Activated naive CD8-positive, alpha-beta T cell (primary cell): Measurements from ENCODE around the gene FOSB.
A peak's percentile ranks its signal among the peaks of the same experiment; 100 is the strongest.

ENCODE experiments used
- H3K27ac Mint-ChIP-seq: one replicate; pipeline ENCODE4 v1.8.0; 2021; ENCODE audit warnings: mixed read lengths
- H3K27me3 Mint-ChIP-seq: one replicate; pipeline ENCODE4 v1.8.0; 2021; ENCODE audit warnings: mixed read lengths
- H3K36me3 Mint-ChIP-seq: one replicate; pipeline ENCODE4 v1.8.0; 2021; ENCODE audit warnings: mixed read lengths
- H3K4me1 Mint-ChIP-seq: one replicate; pipeline ENCODE4 v1.8.0; 2021; ENCODE audit warnings: low read depth, mixed read lengths
- H3K4me3 Mint-ChIP-seq: one replicate; pipeline ENCODE4 v1.8.0; 2021; ENCODE audit warnings: mild to moderate bottlenecking, mixed read lengths
- H3K9me3 Mint-ChIP-seq: one replicate; pipeline ENCODE4 v1.8.0; 2021; ENCODE audit warnings: low read depth, mixed read lengths

The FOSB gene

DNA sequence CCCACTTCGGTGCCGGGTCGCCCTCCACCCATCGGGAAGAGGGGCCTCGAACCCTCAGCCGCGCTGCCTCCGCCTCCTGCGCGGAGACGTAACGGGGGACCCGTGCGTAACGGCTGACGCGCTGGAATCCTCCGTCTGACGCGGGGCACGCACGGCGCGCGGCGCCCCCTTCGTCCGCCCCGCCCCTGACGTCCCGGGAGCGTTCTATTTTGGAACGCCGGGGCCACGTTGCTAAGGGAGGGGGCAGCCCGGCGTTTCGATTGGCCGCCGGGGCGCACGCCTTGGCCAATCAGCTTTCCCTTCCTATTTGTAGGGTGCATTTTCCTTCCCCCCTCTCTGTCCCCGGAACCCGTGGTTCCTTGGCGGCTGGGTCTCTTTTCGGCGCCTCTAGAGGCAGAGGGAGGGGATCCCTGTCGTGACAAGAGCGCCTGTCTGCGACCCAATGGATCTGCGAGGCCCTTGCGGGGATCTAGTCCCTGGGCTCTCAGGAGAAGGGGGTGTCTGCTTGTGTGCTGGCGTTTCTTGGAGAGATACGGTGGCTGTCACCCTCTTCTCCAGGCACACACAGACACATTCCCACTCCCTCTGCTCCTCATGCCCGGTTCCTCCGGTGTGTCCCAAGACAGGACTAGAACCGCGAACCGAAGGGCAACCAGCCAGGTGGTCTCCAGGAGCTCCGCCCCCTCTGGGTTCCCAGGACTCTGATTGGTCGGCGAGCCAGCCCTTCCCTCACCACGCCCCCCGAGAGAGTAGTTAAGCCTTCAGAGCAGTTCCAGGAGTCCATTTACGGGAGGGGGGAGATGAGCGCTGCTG is 1.5 kb downstream of the FOSB start:
- Mint-ChIP-seq H3K9me3 (no peaks in the 10 kb centered on the region), H3K4me1 (peaks cover 36% of the 10 kb centered on the region), H3K27ac (peak overlapping the region; percentile 91), H3K4me3 (peak overlapping the region; percentile 90), H3K36me3 (peaks cover 7% of the 10 kb centered on the region), H3K27me3 (no peaks in the 10 kb centered on the region)

DNA sequence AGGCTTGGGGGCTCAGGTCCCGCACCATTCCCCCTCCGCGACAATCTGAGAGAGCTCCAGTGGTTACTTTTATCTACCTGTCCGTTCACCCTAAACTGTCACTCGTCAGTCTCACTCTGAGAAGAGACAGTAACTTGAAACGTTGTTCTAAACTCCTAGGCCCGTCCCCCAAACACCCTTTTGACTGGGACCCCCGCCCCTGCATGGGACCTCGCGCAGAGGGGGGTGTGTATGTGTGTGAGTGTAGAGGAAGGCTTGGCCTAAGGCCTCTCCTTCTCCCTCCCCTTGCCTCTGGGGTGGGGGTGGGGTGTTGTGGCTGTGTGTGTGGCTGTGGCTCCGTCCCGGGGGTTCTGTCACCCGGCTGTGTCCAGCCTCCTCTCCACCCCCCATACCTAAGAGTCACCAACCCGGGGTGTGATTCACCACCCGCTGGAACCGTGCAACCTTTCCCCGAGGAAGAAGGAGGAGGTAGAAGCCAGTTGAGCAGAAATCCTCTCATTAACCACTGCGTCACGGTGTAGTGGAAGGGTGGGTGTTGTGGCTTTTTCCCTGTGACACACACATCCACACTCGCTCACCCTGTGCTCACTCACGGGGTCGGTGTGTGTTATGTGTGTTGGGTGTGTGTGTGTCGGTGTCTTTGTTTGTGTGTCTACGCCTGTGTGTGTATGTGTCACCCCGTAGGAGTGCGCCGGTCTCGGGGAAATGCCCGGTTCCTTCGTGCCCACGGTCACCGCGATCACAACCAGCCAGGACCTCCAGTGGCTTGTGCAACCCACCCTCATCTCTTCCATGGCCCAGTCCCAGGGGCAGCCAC is 2.4 kb downstream of the FOSB start:
- H3K4me1 Mint-ChIP-seq: peaks cover 41% of the 10 kb centered on the region
- no peaks in the 10 kb centered on the region for H3K9me3 Mint-ChIP-seq
- H3K27ac Mint-ChIP-seq: peak overlapping the region; percentile 50
- peak overlapping the region; percentile 90 for H3K4me3 Mint-ChIP-seq
- peaks cover 7% of the 10 kb centered on the region for H3K36me3 Mint-ChIP-seq
- no peaks in the 10 kb centered on the region for H3K27me3 Mint-ChIP-seq

DNA sequence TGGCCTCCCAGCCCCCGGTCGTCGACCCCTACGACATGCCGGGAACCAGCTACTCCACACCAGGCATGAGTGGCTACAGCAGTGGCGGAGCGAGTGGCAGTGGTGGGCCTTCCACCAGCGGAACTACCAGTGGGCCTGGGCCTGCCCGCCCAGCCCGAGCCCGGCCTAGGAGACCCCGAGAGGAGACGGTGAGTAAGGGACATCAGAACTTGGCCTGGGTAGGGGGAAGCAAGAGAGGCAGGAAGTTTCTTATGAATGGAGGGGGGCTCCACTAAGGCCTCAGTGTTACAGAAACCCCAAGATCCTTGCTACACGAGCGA is 2.9 kb downstream of the FOSB start:
- no peak overlapping the region for H3K27ac Mint-ChIP-seq
- no peaks in the 10 kb centered on the region for H3K9me3 Mint-ChIP-seq
- H3K4me3 Mint-ChIP-seq: peak overlapping the region; percentile 90
- peaks cover 41% of the 10 kb centered on the region for H3K4me1 Mint-ChIP-seq
- H3K27me3 Mint-ChIP-seq: no peaks in the 10 kb centered on the region
- H3K36me3 Mint-ChIP-seq: peaks cover 7% of the 10 kb centered on the region

DNA sequence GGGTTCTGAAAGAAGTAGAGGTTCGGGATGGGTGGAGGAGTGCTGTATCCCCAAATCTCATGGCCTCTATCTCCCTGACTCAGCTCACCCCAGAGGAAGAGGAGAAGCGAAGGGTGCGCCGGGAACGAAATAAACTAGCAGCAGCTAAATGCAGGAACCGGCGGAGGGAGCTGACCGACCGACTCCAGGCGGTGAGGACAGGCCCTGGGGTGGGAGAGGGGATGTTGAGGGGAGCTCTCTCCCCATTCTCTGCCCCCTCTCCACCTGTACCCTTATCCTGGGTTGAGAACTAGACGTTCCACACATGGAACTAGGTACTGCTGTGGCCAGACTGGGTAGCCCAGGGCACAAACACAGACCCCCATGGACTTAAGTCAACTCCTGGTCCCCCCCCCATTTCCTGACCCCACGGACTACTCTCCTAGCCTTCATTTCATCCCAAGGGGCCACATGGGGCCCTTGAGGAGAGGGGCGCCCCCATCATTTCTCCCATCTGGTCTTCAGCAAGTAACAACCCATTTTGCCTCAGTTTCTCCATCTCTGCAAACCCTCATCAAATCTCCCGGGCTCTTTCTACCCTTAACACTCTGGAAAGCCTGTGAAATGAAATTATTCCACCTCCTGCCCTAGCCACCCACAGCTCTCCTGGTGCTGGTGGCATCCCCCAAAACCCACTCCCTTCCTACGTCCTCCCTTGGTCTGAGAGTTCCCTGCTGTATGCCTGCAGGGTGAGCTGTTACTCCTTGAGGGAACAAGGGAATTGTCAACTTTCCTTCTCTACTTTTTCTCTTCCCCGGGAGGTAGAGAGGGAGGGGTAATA is 3.5 kb downstream of the FOSB start:
- H3K4me3 Mint-ChIP-seq: peak overlapping the region; percentile 90
- peaks cover 42% of the 10 kb centered on the region for H3K4me1 Mint-ChIP-seq
- peaks cover 7% of the 10 kb centered on the region for H3K36me3 Mint-ChIP-seq
- no peak overlapping the region for H3K27ac Mint-ChIP-seq
- H3K27me3 Mint-ChIP-seq: no peaks in the 10 kb centered on the region
- H3K9me3 Mint-ChIP-seq: no peaks in the 10 kb centered on the region

DNA sequence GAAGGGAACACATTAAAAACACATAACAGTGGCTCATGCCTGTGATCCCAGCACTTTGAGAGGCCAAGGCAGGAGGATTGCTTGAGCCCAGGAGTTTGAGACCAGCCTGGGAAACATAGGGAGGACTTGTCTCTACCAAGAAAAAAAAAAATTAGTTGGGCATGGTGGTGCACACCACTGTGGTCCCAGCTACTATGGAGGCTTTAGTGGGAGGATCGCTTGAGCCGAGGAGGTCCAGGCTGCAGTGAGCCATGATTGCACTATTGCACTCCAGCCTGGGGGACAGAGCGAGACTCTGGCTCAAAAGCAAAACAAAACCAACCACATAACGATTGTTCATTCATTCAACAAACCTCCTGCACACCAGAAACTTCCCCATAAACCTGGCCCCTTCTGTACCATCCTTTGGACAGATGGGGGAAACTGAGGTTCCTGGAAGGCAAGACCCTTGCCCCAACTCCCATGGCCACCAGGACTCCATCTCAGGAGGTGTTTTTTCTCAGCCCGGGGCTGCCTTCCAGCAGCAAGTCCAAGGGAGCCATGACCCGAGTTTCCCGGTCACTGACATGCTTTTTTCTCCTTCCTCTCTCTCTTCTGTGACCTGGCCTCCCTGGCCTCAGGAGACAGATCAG is 4.3 kb downstream of the FOSB start:
- Mint-ChIP-seq H3K36me3 (peaks cover 7% of the 10 kb centered on the region), H3K4me1 (peaks cover 44% of the 10 kb centered on the region), H3K27me3 (no peaks in the 10 kb centered on the region), H3K4me3 (peak overlapping the region; percentile 61), H3K9me3 (no peaks in the 10 kb centered on the region), H3K27ac (no peak overlapping the region)

DNA sequence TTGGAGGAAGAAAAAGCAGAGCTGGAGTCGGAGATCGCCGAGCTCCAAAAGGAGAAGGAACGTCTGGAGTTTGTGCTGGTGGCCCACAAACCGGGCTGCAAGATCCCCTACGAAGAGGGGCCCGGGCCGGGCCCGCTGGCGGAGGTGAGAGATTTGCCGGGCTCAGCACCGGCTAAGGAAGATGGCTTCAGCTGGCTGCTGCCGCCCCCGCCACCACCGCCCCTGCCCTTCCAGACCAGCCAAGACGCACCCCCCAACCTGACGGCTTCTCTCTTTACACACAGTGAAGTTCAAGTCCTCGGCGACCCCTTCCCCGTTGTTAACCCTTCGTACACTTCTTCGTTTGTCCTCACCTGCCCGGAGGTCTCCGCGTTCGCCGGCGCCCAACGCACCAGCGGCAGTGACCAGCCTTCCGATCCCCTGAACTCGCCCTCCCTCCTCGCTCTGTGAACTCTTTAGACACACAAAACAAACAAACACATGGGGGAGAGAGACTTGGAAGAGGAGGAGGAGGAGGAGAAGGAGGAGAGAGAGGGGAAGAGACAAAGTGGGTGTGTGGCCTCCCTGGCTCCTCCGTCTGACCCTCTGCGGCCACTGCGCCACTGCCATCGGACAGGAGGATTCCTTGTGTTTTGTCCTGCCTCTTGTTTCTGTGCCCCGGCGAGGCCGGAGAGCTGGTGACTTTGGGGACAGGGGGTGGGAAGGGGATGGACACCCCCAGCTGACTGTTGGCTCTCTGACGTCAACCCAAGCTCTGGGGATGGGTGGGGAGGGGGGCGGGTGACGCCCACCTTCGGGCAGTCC is 5.0 kb downstream of the FOSB start:
- H3K27me3 Mint-ChIP-seq: no peaks in the 10 kb centered on the region

DNA sequence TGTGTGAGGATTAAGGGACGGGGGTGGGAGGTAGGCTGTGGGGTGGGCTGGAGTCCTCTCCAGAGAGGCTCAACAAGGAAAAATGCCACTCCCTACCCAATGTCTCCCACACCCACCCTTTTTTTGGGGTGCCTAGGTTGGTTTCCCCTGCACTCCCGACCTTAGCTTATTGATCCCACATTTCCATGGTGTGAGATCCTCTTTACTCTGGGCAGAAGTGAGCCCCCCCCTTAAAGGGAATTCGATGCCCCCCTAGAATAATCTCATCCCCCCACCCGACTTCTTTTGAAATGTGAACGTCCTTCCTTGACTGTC is 5.5 kb downstream of the FOSB start:
- Mint-ChIP-seq H3K4me3 (no peak overlapping the region), H3K27ac (no peak overlapping the region), H3K27me3 (no peaks in the 10 kb centered on the region), H3K36me3 (peaks cover 7% of the 10 kb centered on the region), H3K4me1 (peaks cover 50% of the 10 kb centered on the region), H3K9me3 (no peaks in the 10 kb centered on the region)

More for the DNA sequence above, 5.0 kb downstream of the FOSB start:
- peaks cover 47% of the 10 kb centered on the region for H3K4me1 Mint-ChIP-seq
- H3K36me3 Mint-ChIP-seq: peaks cover 7% of the 10 kb centered on the region
- H3K4me3 Mint-ChIP-seq: peak overlapping the region; percentile 61
- H3K27ac Mint-ChIP-seq: peak overlapping the region; percentile 61
- no peaks in the 10 kb centered on the region for H3K9me3 Mint-ChIP-seq

DNA sequence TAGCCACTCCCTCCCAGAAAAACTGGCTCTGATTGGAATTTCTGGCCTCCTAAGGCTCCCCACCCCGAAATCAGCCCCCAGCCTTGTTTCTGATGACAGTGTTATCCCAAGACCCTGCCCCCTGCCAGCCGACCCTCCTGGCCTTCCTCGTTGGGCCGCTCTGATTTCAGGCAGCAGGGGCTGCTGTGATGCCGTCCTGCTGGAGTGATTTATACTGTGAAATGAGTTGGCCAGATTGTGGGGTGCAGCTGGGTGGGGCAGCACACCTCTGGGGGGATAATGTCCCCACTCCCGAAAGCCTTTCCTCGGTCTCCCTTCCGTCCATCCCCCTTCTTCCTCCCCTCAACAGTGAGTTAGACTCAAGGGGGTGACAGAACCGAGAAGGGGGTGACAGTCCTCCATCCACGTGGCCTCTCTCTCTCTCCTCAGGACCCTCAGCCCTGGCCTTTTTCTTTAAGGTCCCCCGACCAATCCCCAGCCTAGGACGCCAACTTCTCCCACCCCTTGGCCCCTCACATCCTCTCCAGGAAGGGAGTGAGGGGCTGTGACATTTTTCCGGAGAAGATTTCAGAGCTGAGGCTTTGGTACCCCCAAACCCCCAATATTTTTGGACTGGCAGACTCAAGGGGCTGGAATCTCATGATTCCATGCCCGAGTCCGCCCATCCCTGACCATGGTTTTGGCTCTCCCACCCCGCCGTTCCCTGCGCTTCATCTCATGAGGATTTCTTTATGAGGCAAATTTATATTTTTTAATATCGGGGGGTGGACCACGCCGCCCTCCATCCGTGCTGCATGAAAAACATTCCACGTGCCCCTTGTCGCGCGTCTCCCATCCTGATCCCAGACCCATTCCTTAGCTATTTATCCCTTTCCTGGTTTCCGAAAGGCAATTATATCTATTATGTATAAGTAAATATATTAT is 6.1 kb downstream of the FOSB start:
- peaks cover 7% of the 10 kb centered on the region for H3K36me3 Mint-ChIP-seq
- H3K27ac Mint-ChIP-seq: no peak overlapping the region
- no peaks in the 10 kb centered on the region for H3K27me3 Mint-ChIP-seq
- H3K4me1 Mint-ChIP-seq: peaks cover 54% of the 10 kb centered on the region
- H3K4me3 Mint-ChIP-seq: no peak overlapping the region
- no peaks in the 10 kb centered on the region for H3K9me3 Mint-ChIP-seq

DNA sequence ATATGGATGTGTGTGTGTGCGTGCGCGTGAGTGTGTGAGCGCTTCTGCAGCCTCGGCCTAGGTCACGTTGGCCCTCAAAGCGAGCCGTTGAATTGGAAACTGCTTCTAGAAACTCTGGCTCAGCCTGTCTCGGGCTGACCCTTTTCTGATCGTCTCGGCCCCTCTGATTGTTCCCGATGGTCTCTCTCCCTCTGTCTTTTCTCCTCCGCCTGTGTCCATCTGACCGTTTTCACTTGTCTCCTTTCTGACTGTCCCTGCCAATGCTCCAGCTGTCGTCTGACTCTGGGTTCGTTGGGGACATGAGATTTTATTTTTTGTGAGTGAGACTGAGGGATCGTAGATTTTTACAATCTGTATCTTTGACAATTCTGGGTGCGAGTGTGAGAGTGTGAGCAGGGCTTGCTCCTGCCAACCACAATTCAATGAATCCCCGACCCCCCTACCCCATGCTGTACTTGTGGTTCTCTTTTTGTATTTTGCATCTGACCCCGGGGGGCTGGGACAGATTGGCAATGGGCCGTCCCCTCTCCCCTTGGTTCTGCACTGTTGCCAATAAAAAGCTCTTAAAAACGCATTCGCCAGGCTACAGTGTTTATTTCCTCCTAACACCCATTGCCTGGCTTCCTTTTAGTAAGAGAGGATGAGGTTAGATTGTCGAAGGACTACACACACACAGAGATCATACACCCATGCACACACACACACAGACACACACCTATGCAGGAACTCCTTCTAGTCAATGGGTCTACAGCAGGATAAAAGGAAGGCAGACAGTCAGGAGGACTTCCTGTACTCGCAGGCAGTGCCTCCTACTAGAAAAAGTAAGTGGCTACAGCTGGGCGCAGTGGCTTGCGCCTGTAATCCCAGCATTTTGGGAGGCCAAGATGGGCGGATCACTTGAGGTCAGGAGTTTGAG is 7.1 kb downstream of the FOSB start:
- H3K27me3 Mint-ChIP-seq: no peaks in the 10 kb centered on the region
- H3K4me1 Mint-ChIP-seq: peaks cover 55% of the 10 kb centered on the region
- no peak overlapping the region for H3K27ac Mint-ChIP-seq
- no peaks in the 10 kb centered on the region for H3K9me3 Mint-ChIP-seq
- no peak overlapping the region for H3K4me3 Mint-ChIP-seq
- H3K36me3 Mint-ChIP-seq: peaks cover 7% of the 10 kb centered on the region

DNA sequence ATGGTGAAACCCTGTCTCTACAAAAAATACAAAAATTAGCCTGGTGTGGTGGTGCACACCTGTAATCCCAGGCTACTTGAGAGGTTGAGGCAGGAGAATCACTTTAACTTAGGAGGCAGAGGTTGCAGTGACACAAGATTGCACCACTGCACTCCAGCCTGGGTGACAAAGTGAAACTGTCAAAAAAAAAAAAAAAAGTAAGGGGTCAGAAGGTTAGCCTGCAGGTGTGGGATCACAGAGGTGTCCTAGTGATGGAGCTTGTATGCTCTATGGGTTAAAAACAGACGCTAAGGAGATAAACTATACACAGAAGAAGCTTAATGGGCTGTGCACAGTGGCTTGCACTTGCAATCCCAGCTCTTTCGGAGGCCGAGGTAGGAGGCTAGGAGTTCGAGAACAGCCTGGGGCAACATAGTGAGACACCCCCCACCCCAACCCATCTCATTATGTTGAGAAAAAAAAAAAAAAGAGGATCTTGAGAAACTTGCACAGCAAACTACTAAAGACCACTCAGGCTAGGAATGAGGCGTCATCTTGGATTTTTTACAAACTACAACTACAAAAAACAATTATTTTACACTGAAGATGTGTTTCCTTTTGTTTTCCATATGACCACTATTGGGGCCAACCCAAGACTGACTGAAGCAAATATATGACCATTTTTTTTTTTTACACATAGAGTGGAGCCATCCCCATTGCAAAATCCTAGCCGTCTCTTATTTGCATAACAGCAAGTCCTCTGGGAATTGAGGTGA is 7.9 kb downstream of the FOSB start:
- Mint-ChIP-seq H3K4me1 (peaks cover 49% of the 10 kb centered on the region), H3K27ac (no peak overlapping the region), H3K27me3 (no peaks in the 10 kb centered on the region), H3K9me3 (no peaks in the 10 kb centered on the region), H3K36me3 (peaks cover 7% of the 10 kb centered on the region), H3K4me3 (no peak overlapping the region)

DNA sequence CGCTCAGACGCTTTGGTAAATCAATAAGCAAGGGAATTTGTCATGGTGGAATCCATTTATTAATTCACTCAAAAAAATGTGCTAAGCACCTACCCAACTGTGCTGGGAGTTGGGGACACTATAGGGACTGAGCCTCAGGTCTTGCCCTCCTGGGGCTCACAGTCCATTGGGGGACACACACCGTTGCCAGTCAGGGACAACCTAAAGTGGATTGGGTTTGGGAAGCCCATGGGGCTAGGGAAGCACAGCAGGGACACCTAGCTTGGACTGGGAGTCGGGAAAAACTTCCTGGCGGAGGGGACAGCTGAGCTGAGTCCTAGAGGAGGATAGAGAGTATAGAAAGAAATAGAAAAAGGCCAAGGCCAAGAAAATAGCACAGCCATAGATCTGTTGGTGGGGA is 8.5 kb downstream of the FOSB start:
- H3K4me1 Mint-ChIP-seq: peaks cover 44% of the 10 kb centered on the region
- peak overlapping the region; percentile 32 for H3K4me3 Mint-ChIP-seq
- H3K9me3 Mint-ChIP-seq: no peaks in the 10 kb centered on the region
- no peaks in the 10 kb centered on the region for H3K27me3 Mint-ChIP-seq
- H3K36me3 Mint-ChIP-seq: peaks cover 7% of the 10 kb centered on the region
- H3K27ac Mint-ChIP-seq: no peak overlapping the region

DNA sequence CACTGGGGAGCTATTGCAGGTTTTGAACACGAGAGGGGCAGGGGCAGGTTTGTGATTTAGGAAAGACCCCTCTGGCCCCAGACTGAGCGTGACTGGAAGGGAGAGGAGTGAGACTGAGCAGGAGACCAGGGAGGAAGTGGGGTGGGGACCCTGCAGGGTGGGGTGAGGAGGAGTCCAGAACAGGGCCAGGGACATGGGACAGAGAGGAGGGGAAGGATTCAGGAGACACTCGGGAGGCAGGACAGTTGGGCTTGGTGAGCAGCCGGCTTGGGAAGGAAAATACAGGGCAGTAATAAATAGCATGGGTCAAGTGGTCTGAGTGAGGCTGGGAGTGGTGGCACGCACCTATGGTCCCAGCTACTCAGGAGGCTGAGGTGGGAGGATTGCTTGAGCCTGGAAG is 9.4 kb downstream of the FOSB start:
- peak overlapping the region; percentile 63 for H3K4me3 Mint-ChIP-seq
- H3K27ac Mint-ChIP-seq: no peak overlapping the region
- peaks cover 3% of the 10 kb centered on the region for H3K36me3 Mint-ChIP-seq
- no peaks in the 10 kb centered on the region for H3K9me3 Mint-ChIP-seq
- peaks cover 36% of the 10 kb centered on the region for H3K4me1 Mint-ChIP-seq
- H3K27me3 Mint-ChIP-seq: no peaks in the 10 kb centered on the region
